Posterior cingulate gyrus (tissue), 11 donors: ENCODE data around the gene CCDC28A.
A peak's percentile ranks its signal among the peaks of the same experiment; 100 is the strongest.
"Not testable (repeated sequence)": the region's sequence is repeated elsewhere in the genome, so short reads cannot be mapped to it uniquely, and the experiment has no call there.

Source experiments
- DNase-seq, 10 donors: peaks; one replicate each; pipeline versions ENCODE4 v3.0.0 to v3.0.0-alpha.2; 2020 to 2021; ENCODE audit warnings: mixed read lengths in 3 of 10
- intact Hi-C: fragments of 100-400 bp; cut with DNase I; formaldehyde crosslinking; loops from one replicate; pipeline ENCODE4 v1.15.1; 2023

CCDC28A gene

GRCh38 chr6:138773177-138774091 lies at the start of gene CCDC28A:
Gene CCDC28A (plus strand): TSS chr6:138773769. CDS start chr6:138776121, 2,352 bp downstream.
- intact Hi-C loops: loop anchor here (5.0 kb wide), 1 partner anchor 346 kb away; no protein-coding TSS in a partner anchor
- peak; percentile 87 to 98 (median 94) for DNase-seq

DNA sequence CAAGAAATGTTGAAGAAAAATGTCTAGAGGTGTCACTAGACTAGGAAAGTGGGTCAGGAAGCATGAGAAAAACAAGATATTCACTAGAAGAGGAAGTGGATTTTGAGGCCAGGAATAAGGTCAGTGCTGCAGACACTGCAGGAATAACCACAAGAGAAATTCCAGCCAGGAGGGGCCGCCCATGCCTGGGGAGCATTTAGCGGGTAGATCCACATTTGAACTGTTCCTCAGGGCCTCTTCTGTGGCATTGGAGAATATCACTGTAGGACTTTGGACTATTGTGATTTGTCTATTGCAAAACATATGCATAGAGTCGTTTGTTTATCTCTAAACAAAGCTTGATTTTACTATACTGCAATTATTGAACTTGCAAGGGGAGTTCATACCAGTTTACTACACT lies 49.6 kb upstream of the CCDC28A start:
- DNase-seq: no peak
- intact Hi-C loops: no loop called here

DNA sequence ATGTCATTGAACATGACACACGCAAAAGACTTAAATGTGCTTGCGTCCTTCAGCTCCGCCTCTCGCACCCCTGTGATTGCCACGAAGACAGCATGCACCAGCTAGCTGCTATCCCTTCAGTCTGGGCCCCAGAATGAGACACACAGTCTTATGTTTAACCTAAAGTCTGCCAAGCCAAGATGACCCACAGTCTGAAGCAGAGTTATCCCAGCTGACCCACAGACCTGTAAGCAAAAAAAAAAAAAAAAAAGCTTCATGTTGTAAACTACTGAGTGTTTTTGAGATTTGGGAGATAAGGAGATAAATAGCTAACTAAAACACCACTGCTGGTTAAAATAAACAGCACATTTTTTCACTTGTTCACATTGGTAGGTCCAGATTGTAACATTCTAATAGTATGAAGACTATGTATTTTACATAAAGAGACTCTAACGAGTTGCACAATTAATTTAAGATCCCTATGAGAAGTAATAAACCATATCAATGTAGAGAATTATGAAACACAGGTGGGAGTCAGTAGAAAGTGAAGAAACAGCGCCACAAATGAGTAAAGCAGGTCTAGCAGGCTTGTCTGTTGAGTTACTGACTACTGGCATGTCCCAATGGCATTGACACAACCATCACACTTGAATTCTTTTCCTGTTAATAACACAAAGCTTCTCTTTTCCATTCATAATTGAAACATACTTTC lies 47.4 kb upstream of the CCDC28A start:
- intact Hi-C loops: no loop called here
- no peak for DNase-seq

- intact Hi-C loops: no loop called here
- DNase-seq: no peak
These were observed 46.8 kb upstream of the CCDC28A start for GRCh38 chr6:138726757-138727097.

GRCh38 chr6:138727182-138727581 lies 46.4 kb upstream of the CCDC28A start:
- no peak for DNase-seq
- intact Hi-C loops: no loop called here

- DNase-seq: no peak
- intact Hi-C loops: no loop called here
These were observed 44.9 kb upstream of the CCDC28A start for GRCh38 chr6:138728662-138729061.

GRCh38 chr6:138730037-138730436 lies 43.5 kb upstream of the CCDC28A start:
- DNase-seq, intact Hi-C loops: not testable (repeated sequence)

- DNase-seq: no peak
- intact Hi-C loops: no loop called here
These were observed 39.0 kb upstream of the CCDC28A start for GRCh38 chr6:138734585-138734984.

GRCh38 chr6:138736640-138737039 lies 36.9 kb upstream of the CCDC28A start:
- intact Hi-C loops: no loop called here
- no peak for DNase-seq

DNA sequence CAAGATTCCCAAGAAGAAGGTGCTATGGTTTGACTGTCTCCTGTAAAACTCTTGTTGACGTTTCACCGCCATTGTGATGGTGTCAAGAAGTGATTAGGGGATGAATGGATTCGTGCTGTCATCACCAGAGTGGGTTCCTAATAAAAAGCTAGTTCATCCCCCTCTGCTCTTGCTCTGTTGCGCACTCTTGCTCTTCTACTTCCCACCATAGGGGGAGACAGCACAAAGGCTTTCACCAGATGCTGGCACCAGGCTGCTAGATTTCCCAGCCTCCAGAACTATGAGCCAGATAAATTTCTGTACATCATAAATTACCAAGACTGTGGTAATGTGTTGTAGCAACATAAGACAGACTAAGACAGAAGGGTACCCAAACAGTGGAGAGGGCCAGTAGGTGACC lies 21.6 kb upstream of the CCDC28A start:
- no peak for DNase-seq

DNA sequence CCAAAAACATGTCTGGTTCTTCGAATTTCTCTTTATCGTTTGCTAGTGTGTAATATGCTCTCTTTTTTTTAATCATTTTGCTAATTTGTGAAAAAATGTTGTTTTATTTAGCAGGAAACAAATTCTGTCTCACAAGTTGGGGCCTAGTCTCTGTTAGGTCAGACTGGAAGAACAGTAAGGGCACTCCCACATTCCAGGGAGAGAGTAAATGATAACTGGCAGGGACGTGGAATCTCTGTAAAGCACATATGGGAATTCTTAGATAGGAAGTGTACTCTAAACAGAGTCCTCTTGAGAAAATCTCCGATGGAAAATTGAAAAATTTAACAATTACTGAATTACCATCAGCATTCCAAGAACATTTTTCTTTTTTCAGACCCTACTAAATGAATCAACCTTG lies 16.4 kb upstream of the CCDC28A start:
- intact Hi-C loops: no loop called here
- DNase-seq: no peak

More for the DNA sequence above, 21.6 kb upstream of the CCDC28A start:
- intact Hi-C loops: no loop called here

DNA sequence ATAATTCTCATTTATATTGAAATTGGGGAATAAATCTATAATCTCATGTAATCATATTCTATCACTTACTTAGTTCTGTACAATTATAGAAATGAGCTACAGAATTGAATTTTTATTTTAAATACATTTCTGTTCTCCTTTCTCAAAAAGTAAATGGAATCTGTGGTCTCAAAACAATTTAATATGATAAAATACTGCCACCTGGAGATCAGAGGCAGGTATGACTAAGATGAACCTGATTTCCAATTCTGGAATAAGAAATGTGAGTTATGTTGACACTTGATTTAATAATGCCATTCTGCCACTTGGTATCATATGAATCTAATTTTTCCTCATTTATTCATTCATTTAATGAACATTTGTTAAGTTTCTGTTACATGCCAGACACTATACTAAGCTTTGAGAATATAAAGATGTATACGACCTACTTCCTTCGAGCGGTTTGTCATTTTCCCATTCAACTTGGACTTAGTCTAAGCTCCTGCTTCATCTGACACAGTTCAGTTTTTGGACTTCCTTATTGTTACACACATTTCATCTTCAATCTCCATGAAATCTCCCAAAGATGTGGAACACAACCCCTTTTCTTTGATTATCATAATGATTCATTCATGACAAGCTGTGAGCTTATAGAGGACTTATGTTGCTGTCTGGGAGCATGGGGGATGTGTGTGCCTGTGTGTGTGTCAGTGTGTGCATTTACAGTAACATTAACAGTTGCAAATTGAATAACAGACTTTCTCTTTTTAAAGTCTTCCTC lies 7.5 kb upstream of the CCDC28A start:
- no peak for DNase-seq
- intact Hi-C loops: loop anchor here (2.0 to 5.0 kb wide), 3 partner anchors 74 to 649 kb away; no protein-coding TSS in a partner anchor

- intact Hi-C loops: loop anchor here (5.0 kb wide), 2 partner anchors 77 to 652 kb away; no protein-coding TSS in a partner anchor
These were observed 4.4 kb upstream of the CCDC28A start for GRCh38 chr6:138769102-138769676.

DNA sequence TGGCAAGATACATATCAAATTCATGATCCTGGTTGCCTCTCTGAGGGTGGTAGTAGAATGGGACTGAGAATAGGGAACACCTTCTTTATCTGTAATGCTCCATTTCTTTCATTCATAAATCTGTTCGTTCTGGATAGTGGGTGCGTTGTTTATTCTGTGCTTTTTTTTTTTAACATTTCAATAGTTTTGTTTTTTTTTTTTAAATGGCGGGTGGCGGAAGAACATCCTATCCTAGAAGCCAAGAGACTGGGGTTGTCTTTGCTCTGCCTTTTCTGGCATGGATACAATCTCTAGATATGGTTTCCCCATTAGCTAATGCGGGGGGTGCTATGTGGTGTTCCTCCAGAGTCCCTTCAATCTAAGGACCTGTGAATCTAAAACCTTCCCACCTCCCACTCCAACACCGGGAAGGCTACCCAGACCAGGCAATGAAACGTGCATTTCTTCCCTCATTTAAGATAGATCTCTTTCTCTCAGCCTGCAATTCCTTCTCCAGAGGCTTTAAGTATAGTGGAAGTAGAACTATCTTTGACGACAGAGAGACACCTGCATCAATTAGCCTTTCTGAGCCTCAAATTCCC lies 883 bp upstream of the CCDC28A start:
- intact Hi-C loops: loop anchor here (5.0 kb wide), 1 partner anchor 345 kb away; no protein-coding TSS in a partner anchor
- no peak for DNase-seq

More at GRCh38 chr6:138769102-138769676, 4.4 kb upstream of the CCDC28A start:
- no peak for DNase-seq

GRCh38 chr6:138774370-138774769 lies 801 bp downstream of the CCDC28A start:
- no peak for DNase-seq
- intact Hi-C loops: loop anchor here (5.0 kb wide), 1 partner anchor 347 kb away; no protein-coding TSS in a partner anchor

DNA sequence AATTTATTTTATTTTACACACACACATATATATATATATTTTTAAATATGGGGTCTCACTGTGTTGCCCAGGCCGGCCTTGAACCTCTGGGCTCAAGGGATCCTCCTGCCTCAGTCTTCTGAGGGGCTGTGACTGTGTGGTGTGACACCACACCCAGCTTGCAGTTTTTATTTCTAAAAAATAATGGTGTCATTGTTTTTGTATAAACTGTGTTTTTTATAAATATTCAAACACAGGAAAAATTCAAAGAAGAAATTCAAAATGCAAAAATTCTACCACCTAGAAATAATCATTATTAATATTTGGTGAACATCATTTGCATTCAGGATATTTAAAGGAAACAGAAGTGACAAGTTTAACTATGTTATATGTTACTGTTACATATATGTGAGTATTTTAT lies 3.1 kb downstream of the CCDC28A start:
- intact Hi-C loops: no loop called here

GRCh38 chr6:138778331-138778730 lies 4.8 kb downstream of the CCDC28A start:
- intact Hi-C loops: no loop called here
- no peak for DNase-seq

More for the DNA sequence above, 3.1 kb downstream of the CCDC28A start:
- DNase-seq: no peak

DNA sequence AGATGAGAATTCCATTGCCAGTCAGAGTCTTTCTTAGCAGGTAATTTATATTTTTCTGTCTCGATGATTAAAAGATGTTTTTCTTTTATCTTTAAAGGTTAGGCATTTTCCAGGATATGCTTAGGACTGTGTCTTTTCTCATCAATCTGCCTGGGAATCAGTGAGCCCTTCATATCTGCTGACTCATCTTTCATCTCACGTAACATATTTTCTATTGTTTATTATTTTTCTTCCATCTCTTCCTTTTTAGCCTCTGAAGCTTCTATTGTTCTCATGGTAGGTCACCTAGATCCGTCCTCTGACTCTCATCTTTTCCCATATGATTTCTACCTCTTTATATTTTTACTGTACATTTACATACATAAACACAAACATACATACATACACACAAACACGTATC lies 8.7 kb downstream of the CCDC28A start:
- intact Hi-C loops: no loop called here
- DNase-seq: no peak

- intact Hi-C loops: no loop called here
- DNase-seq: no peak
These were observed 11.5 kb downstream of the CCDC28A start for GRCh38 chr6:138785079-138785478.

DNA sequence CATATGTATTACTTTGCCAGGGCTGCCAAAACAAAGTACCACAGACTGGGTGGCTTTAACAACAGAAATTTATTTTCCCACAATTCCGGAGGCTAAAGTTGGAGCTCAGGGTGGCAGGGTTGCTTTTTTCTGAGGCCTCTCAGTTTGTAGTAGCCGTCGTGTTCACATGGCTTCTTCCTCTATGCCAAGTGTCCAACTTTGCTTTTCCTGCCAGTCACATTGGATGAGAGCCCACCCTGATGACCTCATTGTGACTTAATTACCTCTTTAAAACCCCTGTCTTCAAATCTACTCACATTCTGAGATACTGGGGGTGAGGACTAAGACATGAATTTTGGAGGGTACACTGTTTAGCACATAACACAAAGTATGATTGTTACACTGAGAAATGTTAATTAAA lies 12.4 kb downstream of the CCDC28A start:
- intact Hi-C loops: no loop called here

More for the DNA sequence above, 12.4 kb downstream of the CCDC28A start:
- no peak for DNase-seq
